Peyer's patch (tissue), 4 donors: ENCODE data around the gene IGSF9.
"Not testable (repeated sequence)": the region's sequence is repeated elsewhere in the genome, so short reads cannot be mapped to it uniquely, and the experiment has no call there.

ENCODE experiments used
- POLR2A ChIP-seq, 2 donors: fragments of 450-650 bp; IDR thresholded peaks; one replicate each; pipeline ENCODE4 v1.5.1; 2017; ENCODE audit warnings: antibody characterized with exemption in 2 of 2, mild to moderate bottlenecking in 2 of 2, moderate library complexity in 2 of 2
- TF ChIP-seq, protein P1 (sequence below), 6 experiments: fragments of 450-650 bp in 4 of 6; fragments of 200-600 bp in 2 of 6; sonication (generic) in 1 of 6; IDR thresholded peaks; one replicate each; pipeline ENCODE4 v1.5.1; 2017 to 2019; ENCODE audit warnings: antibody characterized with exemption in 6 of 6, mild to moderate bottlenecking in 3 of 6, moderate library complexity in 1 of 6

DNA sequence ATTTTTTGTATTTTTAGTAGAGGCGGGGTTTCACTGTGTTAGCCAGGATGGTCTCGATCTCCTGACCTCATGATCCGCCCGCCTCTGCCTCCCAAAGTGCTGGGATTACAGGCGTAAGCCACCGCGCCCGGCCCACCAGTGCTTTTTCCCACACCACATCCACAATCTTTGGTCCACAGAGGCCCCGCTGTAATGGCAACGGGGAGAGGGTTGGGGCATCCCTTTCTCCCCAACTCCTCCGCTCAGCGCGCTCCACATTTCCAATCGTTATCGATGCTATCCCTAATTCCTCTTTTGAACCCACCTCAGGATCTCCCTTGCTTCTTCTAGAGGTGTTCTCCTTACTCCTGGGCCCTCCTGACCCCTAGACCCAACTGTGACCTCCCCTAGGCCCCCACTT, 45.8 kb downstream of the IGSF9 start:
- not testable (repeated sequence) for TF ChIP-seq POLR2A (IDR thresholded peaks at IDR 0.05)
- TF ChIP-seq, protein P1, sequence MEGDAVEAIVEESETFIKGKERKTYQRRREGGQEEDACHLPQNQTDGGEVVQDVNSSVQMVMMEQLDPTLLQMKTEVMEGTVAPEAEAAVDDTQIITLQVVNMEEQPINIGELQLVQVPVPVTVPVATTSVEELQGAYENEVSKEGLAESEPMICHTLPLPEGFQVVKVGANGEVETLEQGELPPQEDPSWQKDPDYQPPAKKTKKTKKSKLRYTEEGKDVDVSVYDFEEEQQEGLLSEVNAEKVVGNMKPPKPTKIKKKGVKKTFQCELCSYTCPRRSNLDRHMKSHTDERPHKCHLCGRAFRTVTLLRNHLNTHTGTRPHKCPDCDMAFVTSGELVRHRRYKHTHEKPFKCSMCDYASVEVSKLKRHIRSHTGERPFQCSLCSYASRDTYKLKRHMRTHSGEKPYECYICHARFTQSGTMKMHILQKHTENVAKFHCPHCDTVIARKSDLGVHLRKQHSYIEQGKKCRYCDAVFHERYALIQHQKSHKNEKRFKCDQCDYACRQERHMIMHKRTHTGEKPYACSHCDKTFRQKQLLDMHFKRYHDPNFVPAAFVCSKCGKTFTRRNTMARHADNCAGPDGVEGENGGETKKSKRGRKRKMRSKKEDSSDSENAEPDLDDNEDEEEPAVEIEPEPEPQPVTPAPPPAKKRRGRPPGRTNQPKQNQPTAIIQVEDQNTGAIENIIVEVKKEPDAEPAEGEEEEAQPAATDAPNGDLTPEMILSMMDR (IDR thresholded peaks at IDR 0.05) = not testable (repeated sequence)
